GM12878 (cell line): ENCODE data around the gene EDC4. TPM values are rescaled to one million over a fixed set of nuclear protein-coding genes. Genes with fewer than 3 reads are reported as not detected.
A peak's percentile ranks its signal among the peaks of the same experiment; 100 is the strongest.

ENCODE experiments used
- E2F8 ChIP-seq: fragments of 450-650 bp; IDR thresholded peaks from 2 replicates; pipeline ENCODE4 v1.6.1; 2018; ENCODE audit warnings: mild to moderate bottlenecking, low read depth, moderate library complexity; ENCODE audit not compliant: partially characterized antibody
- FOXM1 ChIP-seq: IDR thresholded peaks from 2 replicates; pipeline ENCODE4 v1.6.1; 2012; ENCODE audit warnings: low read depth, mild to moderate bottlenecking, inconsistent platforms, low read length, moderate library complexity
- IRF5 ChIP-seq: fragments of 450-650 bp; IDR thresholded peaks from 2 replicates; pipeline ENCODE4 v1.6.1; 2017; ENCODE audit warnings: borderline replicate concordance
- KDM1A ChIP-seq: fragments of 200-600 bp; sonication (generic); IDR thresholded peaks from 2 replicates; pipeline ENCODE4 v1.6.1; 2016; ENCODE audit warnings: borderline replicate concordance
- MAX ChIP-seq: IDR thresholded peaks from 2 replicates; pipeline ENCODE4 v1.6.1; 2012; ENCODE audit warnings: low read depth, low read length, improper control_type of control experiment
- MEF2B ChIP-seq: fragments of 450-650 bp; IDR thresholded peaks from 2 replicates; pipeline ENCODE4 v1.6.1; 2018; ENCODE audit warnings: mild to moderate bottlenecking, moderate library complexity; ENCODE audit not compliant: partially characterized antibody, poor library complexity, severe bottlenecking
- MYB ChIP-seq: fragments of 150-350 bp; IDR thresholded peaks from 2 replicates; pipeline ENCODE4 v1.6.1; 2014; ENCODE audit warnings: mild to moderate bottlenecking, low read depth, low read length, borderline replicate concordance
- NFYA ChIP-seq: IDR thresholded peaks from 2 replicates; pipeline ENCODE4 v1.6.1; 2011; ENCODE audit warnings: low read depth, mild to moderate bottlenecking, low read length, improper control_type of control experiment, borderline replicate concordance
- NFYB ChIP-seq: IDR thresholded peaks from 2 replicates; pipeline ENCODE4 v1.6.1; 2011; ENCODE audit warnings: low read depth, mild to moderate bottlenecking, low read length, improper control_type of control experiment, moderate library complexity; ENCODE audit not compliant: insufficient read depth
- PBX3 ChIP-seq: IDR thresholded peaks from 2 replicates; pipeline ENCODE4 v1.6.1; 2011; ENCODE audit warnings: mild to moderate bottlenecking, low read depth, low read length, moderate library complexity; ENCODE audit not compliant: insufficient replicate concordance
- RAD51 ChIP-seq: fragments of 450-650 bp; IDR thresholded peaks from 2 replicates; pipeline ENCODE4 v1.6.1; 2016; ENCODE audit warnings: moderate library complexity, mild to moderate bottlenecking, inconsistent platforms
- RBBP5 ChIP-seq: fragments of 200-600 bp; sonication (generic); conservative IDR thresholded peaks from 2 replicates; pipeline ENCODE4 v1.6.1; 2016
- SRF ChIP-seq, 2 experiments: IDR thresholded peaks; 2 replicates each; pipeline ENCODE4 v1.6.1; 2011; ENCODE audit warnings: low read depth in 2 of 2, low read length in 2 of 2, mild to moderate bottlenecking in 1 of 2, moderate library complexity in 1 of 2
- STAT1 ChIP-seq: fragments of 450-650 bp; conservative IDR thresholded peaks from 2 replicates; pipeline ENCODE4 v1.6.1; 2014; ENCODE audit warnings: antibody characterized with exemption, mild to moderate bottlenecking
- SUZ12 ChIP-seq: fragments of 200-600 bp; sonication (generic); IDR thresholded peaks from one replicate; pipeline ENCODE4 v1.6.1; 2018; ENCODE audit warnings: antibody characterized with exemption, mild to moderate bottlenecking; ENCODE audit not compliant: unreplicated experiment
- polyA plus RNA-seq, 11 experiments: library from polyadenylated mRNA; depleted of rRNA in 4 of 11; unstranded in 6 of 11; stranded (reverse) in 5 of 11; fragments of >200 nt; fragmentation: Nextera tagmentation in 4 of 11; fragmentation: Illumina TruSeq in 1 of 11; extraction: Ambion mirVana in 4 of 11; extraction: Trizol in 1 of 11; gene quantifications; 1 replicate in 1 of 11; 2 replicates in 10 of 11; pipeline versions ENCODE4 v1.2.1 to v1.2.3, GENCODE V29; 2011 to 2016; ENCODE audit warnings: inconsistent platforms in 2 of 11, missing spikeins in 2 of 11, low read depth in 1 of 11
- total RNA-seq, 4 experiments: library from RNA; depleted of rRNA in 3 of 4; stranded (reverse); fragments of >200 nt in 3 of 4; fragmentation: Illumina TruSeq in 1 of 4; extraction: Trizol in 1 of 4; gene quantifications; 2 replicates each; pipeline versions ENCODE4 v1.2.1 to v1.2.3, GENCODE V29; 2013 to 2021
- TF ChIP-seq, protein P1 (sequence below): IDR thresholded peaks from 2 replicates; pipeline ENCODE4 v1.6.1; 2011; ENCODE audit warnings: low read depth, mild to moderate bottlenecking, low read length, moderate library complexity, borderline replicate concordance; ENCODE audit errors: extremely low read depth
- TF ChIP-seq, protein P2 (sequence below): fragments of 450-650 bp; IDR thresholded peaks from 2 replicates; pipeline ENCODE4 v1.6.1; 2016; ENCODE audit warnings: mild to moderate bottlenecking
- TF ChIP-seq, protein P3 (sequence below): fragments of 450-650 bp; IDR thresholded peaks from 2 replicates; pipeline ENCODE4 v1.6.1; 2017; ENCODE audit warnings: mild to moderate bottlenecking

The EDC4 gene
- total and polyA plus RNA-seq, 10 of the 15 experiments (the other 5 are each of a cell fraction or from before 2014, with no cell fraction given) = 1.2 to 86.0 (median 53.4) TPM

DNA sequence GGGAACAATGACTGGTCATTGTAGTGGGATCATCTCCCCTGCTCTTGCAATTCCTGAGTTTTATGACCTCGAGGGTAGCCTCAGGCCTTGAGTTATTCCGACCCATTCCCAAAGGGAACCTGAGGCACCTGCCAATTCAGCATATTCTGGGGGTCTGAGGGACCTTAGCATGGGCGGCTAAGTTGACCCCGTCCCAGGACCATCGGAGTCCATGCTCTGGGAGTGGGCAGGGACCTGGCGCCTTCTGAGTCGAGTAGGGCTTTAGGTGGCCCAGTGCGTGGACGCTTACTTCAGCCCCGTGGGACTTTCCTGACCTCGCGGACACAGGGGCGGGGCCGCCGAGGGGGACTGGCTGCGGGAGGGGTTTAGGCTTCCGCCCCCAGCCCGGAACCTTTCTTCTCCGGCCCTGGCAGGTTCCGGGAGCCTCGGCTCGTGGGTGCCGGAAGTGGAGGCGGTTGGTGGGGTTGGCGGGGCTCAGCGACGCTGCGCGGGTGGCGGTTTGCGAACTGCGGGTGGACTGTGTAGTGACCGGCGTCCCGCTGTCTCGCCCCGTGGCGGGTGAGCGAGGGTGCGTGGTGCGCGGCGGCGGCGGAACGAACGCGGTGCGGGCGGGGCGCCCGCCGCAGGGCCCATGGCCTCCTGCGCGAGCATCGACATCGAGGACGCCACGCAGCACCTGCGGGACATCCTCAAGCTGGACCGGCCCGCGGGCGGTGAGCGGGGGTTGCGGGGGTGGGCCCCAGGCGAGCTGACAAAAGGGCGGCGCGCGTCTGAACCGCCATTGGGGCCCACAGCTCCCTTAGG is at the start of gene EDC4 (continued):
- TF ChIP-seq SUZ12 (no peak), PBX3 (no peak), NFYA (no peak), RAD51 (no peak), FOXM1 (0 out of 2 replicates have a peak, but pooled peaks have one; percentile 35), SRF (IDR thresholded peaks at IDR 0.05; ENCODE audit: low read depth in 2 of 2, low read length in 2 of 2) (peak; percentile 31 to 91; a peak in 3 of 4 replicates), MEF2B (peak; percentile 77), RBBP5 (no peak), MAX (peak; percentile 78; the same call in 1 of the 2 replicates), MYB (peak; percentile 89), STAT1 (0 out of 2 replicates have a peak, but pooled peaks have one; percentile 48), E2F8 (no peak), KDM1A (no peak), NFYB (no peak), IRF5 (no peak)
- TF ChIP-seq, protein P1, sequence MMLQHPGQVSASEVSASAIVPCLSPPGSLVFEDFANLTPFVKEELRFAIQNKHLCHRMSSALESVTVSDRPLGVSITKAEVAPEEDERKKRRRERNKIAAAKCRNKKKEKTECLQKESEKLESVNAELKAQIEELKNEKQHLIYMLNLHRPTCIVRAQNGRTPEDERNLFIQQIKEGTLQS = no peak
- TF ChIP-seq, protein P2, sequence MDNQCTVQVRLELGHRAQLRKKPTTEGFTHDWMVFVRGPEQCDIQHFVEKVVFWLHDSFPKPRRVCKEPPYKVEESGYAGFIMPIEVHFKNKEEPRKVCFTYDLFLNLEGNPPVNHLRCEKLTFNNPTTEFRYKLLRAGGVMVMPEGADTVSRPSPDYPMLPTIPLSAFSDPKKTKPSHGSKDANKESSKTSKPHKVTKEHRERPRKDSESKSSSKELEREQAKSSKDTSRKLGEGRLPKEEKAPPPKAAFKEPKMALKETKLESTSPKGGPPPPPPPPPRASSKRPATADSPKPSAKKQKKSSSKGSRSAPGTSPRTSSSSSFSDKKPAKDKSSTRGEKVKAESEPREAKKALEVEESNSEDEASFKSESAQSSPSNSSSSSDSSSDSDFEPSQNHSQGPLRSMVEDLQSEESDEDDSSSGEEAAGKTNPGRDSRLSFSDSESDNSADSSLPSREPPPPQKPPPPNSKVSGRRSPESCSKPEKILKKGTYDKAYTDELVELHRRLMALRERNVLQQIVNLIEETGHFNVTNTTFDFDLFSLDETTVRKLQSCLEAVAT = peak; percentile 36; the same call in 1 of the 2 replicates
- TF ChIP-seq, protein P3, sequence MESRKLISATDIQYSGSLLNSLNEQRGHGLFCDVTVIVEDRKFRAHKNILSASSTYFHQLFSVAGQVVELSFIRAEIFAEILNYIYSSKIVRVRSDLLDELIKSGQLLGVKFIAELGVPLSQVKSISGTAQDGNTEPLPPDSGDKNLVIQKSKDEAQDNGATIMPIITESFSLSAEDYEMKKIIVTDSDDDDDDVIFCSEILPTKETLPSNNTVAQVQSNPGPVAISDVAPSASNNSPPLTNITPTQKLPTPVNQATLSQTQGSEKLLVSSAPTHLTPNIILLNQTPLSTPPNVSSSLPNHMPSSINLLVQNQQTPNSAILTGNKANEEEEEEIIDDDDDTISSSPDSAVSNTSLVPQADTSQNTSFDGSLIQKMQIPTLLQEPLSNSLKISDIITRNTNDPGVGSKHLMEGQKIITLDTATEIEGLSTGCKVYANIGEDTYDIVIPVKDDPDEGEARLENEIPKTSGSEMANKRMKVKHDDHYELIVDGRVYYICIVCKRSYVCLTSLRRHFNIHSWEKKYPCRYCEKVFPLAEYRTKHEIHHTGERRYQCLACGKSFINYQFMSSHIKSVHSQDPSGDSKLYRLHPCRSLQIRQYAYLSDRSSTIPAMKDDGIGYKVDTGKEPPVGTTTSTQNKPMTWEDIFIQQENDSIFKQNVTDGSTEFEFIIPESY = no peak
